ENCODE results near the gene STRA6.

STRA6 gene

DNA sequence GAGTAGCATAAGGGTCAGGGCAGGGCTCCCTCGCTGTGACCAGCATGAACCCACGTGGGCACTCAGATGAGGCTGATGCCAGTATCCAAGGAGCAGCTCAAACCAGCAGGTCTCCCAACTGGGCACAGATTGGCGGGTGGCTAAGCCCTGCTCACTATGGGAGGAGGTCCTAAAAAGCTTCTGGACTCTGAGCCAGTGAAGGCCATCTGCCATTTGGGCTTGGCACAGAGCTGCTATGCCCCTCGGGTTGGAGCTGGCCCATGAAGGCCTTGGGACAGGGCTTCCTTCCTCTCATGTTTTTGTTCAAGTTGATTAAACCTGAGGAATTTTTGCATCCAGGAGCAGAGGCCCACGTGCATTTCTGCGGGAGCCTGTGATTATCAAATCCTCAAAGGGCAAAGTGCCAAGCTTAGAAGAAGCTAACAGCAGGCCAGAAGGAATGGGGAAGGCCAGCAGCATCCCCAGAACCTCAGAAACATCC, 4.3 kb upstream of the STRA6 start:
- DNase-seq (ENCODE audit: low read depth): no peak

- no peak for DNase-seq (ENCODE audit: low read depth)
Observed at GRCh38 chr15:74205582-74205947, 3.0 kb upstream of the STRA6 start.

DNA sequence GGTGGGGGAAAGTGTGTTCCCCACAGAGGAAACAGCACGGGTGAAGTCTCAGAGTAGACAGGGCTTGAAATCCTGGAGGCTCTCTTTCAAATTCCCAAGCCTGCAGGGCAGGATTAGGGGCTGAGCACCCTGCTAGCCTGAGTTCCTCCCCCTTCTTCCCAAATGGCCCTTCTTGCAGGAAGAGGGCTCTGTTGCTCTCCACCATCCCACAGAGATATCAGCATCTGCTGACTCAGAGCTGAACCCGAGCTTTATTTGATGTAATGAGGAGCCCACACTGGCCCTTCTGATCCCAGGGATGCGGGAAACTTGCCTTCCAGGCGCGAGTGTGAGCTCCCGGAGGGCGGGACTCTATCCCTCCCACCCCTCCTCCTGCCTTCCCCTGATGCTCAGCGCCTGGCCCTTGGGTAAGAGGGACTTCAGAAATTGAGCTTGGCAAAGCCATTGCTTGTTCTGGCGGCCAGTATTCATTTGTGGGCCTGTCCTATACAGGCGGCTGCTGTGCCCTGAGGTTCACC, 1.4 kb upstream of the STRA6 start:
- no peak for DNase-seq (ENCODE audit: low read depth)

GRCh38 chr15:74201710-74202420, 722 bp downstream of the STRA6 start:
- DNase-seq (ENCODE audit: low read depth): no peak

DNA sequence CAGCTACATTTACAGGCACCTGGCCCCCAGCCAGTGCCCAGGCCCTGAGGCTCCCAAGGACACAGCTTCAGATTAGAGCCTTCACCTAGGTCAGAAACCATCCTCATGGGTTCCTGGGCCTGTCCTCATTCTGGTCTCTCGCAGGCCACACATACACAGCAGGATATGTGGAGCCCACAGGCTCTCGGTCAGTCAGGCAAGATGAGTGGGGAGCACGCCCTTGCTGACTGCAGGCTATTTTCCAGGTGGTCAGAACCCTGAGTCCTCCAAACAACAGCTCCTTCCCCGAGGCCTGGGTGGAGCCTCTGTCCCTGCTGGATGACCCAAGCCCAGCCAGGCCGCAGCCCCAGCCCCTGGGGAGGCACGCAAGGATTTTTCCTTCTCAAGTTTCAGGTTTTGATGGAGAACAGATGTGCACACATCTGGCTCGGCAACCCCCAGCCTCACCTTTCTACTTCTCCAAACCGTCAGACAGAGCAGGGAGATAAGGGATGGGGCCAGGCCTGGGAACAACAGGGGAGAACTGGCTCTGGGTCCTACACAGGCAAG, 1.6 kb downstream of the STRA6 start:
- no peak for DNase-seq (ENCODE audit: low read depth)

GRCh38 chr15:74200412-74200815, 2.2 kb downstream of the STRA6 start:
- peak; percentile 70 for DNase-seq (ENCODE audit: low read depth)

DNA sequence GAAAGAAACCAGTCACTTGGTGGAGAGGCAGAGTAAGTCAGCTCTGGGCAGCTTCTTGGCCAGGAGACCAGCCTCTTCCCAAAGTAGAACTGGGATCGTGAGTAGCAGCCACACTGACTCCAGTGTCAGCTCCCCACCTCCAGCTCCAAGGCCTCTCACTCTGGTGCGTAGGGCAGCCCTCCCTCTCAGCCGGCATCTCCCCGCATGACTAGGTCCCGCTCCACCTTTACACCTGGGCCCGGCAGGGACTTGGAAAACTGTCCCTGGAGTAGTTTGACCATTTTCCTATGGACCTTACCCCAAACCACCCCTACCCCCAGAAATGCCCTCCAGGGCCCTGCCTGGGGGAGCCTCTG, 3.3 kb downstream of the STRA6 start:
- DNase-seq (ENCODE audit: low read depth): no peak

- no peak for DNase-seq (ENCODE audit: low read depth)
Observed at GRCh38 chr15:74197176-74197965, 5.2 kb downstream of the STRA6 start.

DNA sequence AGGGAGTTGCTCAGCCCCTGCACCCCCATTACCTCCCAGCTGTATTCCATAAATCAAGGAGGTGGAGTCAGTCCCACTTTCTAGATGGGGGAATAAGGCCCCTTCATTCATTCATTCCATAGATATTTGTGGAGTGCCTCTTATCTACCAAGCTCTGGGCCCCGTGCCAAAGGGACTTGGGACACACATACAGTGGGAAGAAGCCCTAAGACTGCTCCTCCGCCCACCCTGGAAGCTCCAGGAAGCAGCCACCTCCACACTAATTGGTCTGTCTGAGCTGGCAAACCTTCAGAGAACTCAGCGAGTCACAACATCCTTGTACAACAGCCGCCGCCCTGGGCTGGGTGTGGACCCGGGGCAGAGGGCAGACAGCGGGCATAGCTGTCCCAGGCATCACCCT, 6.4 kb downstream of the STRA6 start:
- no peak for DNase-seq (ENCODE audit: low read depth)

DNA sequence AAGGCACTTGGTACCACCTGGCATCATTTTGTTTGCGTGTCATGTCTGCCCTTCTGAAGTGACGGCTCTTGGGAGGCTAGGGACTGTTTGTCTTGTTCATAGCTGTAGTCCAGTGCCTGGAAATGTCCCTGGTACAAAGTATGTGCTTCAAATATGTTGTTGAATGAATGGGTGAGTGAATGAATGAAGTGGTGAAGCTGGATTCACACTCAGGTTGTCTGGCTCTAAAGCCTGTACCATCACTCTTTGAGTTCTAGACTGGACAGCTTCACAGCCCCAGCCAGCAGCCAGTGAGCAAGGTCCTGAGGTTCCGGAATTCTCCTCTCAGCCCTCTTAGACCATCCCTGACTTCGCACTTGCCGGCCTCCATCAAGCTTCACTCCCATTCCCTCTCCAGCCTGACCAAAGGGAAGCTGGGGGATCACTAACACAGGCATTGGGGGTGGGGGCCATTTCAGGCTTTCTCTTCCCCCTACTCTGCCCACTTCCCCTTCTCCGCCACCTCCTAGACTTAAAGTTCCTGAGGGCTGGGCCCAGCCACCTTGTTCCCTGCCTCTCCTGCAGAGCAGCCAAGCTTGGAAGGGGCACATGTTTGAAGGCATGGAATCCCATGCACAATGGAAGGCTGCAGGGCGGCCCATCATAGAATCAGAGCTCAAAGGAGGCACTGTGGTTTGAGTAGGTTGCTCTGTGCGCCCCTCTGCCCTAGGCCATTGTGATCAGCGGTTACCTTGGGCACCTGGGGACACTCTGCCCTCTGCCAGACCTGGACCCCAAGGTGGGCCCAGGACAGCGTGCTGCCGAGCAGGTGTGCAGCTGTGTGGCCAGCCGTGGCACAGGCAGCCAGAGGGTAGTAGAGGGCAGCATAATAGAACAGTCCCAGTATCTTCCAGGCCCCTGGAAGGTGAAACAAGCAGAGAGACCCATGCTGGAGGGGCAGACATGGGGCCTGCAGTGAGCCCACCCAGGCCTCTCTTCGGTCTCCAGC, 7.7 kb downstream of the STRA6 start:
- no peak for DNase-seq (ENCODE audit: low read depth)

DNA sequence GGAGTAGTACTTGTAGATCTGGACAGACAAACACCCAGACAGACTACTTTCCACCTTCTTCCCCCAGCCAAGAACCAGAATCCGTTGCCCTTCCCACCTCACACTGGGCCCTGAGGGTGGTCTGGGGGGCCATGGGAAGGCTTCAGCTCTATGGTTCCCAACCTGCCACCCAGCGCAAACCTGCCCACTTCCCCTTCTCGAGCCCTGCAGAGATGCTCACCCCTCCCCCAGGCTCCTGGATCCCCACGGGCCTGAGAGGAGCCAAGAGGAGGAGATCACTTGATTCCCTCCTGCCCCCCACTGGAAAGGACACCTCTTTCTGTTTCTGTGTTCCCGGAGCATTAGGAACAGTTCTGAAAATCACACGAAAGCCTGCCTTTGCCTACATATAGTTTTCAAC, 8.7 kb downstream of the STRA6 start:
- no peak for DNase-seq (ENCODE audit: low read depth)

DNA sequence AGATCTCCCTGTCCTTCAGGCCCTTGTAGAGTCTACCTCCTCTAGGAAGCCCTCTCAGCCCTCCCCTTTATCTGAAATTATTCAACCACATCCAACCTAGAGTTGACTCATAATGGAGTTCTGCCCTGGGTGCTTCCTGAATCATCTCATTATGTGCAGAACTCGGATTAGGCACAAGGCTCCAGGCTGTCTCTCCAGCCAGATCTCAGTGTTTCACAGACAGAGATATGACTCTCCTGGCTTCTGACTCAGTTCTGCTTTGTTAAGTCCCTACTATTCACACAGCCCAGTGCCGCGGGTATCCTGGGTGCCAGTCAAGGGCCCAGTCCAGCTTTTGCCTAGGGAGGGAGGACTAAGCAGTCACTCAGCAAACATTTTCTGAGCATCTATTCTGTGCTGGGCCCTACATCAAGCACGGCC, 9.3 kb downstream of the STRA6 start:
- no peak for DNase-seq (ENCODE audit: low read depth)

DNA sequence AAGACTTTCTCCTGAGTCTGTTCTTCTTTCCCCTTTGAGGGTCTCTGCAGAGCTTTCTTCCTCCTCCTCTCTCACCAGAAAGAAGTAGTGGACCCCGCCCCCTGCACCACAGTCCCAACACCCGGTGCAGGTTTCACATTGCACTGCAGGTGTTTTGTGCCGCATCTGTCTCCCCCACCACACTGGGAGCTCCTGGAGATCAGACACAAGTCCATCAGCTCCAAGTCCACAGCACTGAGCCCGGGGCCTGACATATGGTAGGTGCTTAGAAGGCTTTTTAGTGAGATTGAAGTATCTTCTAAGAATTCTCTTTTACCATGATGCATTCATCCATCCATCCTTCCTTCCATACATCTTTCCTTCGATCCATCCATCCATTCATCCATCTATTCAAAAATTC, 9.8 kb downstream of the STRA6 start:
- DNase-seq (ENCODE audit: low read depth): no peak

GRCh38 chr15:74191798-74192197, 10.8 kb downstream of the STRA6 start:
- DNase-seq (ENCODE audit: low read depth): no peak

GRCh38 chr15:74188216-74188615, 14.4 kb downstream of the STRA6 start:
- no peak for DNase-seq (ENCODE audit: low read depth)

DNA sequence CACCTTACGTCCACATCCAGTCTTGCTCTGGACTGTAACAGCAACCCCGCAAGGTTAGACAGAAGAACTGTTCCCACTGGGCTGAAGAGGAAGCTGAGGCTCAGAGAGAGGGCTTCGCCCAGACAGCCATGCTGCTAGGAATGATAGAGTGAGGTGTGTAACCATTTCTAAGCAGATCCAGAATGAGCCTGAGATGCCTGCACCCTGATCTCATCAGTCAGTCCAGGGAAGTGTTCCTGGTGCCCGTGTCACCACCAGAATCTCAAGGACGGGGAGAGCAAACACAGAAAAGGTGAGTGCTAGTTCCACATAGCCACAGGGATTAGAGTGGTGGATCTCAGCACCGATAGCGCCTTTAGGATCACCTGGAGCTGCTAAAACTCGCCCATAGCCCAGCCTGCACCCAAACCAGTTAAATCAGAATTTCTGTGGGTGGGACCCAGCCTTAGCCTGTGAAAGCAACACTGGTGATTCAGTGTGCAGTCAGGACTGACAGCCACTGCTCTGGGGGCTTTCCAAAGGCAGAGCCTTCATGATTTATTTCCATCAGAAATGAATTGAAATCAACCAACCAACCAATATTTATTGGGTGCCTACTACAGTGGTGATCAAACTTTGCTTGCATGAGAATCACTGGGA, 16.8 kb downstream of the STRA6 start:
- DNase-seq (ENCODE audit: low read depth): no peak

GRCh38 chr15:74184582-74185091, 17.9 kb downstream of the STRA6 start:
- no peak for DNase-seq (ENCODE audit: low read depth)

DNA sequence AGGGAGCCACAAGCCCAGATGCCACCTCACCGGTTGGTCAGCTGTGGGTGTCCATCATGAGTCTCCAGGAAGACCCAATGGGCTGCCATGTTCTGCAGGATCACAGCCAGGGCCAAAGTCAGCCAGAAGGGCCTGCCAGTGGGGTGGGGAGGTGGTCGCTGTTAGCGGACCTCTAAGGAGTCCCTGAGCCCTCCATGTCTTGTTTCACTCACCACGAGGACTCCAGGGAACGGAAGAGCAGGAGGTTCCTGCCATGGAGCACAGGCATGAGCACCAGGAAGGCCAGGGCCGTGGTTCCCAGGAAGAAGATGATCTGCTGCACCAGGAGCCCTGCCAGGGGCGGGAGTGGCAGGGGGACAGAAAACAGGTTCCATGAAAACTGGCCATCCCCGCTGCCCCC, 20.5 kb downstream of the STRA6 start:
- no peak for DNase-seq (ENCODE audit: low read depth)

- no peak for DNase-seq (ENCODE audit: low read depth)
Observed at GRCh38 chr15:74180881-74181602, 21.5 kb downstream of the STRA6 start.
